ENCODE measurements around the gene GIGYF2. TPM values are rescaled to one million over a fixed set of nuclear protein-coding genes. Genes with fewer than 3 reads are reported as not detected.

GIGYF2 gene
- polyA plus RNA-seq, 1 of the 3 experiments (the other 2 are of a cell fraction): 12.8 TPM

DNA sequence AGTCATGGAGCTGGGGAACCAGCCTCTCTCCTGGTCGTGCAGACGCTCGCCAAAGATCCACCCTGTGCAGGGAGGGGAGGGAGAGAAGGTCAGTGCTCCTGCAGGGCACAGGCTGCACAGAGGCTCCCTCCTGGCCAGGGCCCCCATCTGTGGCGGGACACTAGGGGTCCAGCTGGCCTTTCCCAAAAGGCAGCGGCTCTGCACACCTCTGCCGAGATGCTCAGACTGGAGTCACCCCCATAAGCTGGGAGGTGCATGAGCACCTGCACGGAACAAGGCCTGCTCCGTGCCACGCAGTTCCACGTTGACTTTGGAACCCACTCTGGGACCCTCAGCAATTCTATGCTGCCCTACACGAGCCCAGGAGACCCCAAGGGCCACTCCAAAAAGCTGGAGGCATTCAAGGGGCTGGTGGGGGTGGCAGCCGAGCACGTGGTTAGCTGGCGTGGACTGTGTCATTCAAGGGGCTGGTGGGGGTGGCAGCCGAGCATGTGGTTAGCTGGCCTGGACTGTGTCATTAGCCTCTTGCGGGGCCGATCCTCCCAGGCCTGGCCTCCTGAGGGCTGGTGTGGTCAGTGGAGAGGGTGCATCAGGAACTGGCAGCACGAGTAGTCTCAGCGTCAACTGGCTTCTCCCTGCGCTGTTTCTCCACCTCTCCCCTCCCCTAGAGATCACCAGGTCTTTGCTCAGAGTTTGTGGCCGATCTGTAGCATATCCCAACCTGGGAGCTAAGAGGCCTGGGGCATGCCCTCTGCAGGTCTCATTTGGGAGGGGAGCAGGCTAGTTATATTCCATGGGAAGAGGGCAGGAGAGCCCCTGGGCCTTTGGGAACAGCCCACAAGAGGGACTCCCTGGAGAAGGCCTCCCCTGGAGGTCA is 182.7 kb downstream of the GIGYF2 start:
- Histone ChIP-seq H3K9ac (no peak overlapping the region), H3K4me2 (no peak overlapping the region), H2AFZ (ENCODE audit: low read depth) (no peak overlapping the region), H3K36me3 (replicated peaks in 1 of 2; ENCODE audit: control insufficient read depth in 1 of 2, insufficient read depth in 2 of 2, low read length in 1 of 2) (no peaks in the 10 kb centered on the region), H3K9me2 (no peaks in the 10 kb centered on the region), H3K9me3 (no peaks in the 10 kb centered on the region), H3K79me2 (ENCODE audit: insufficient read depth) (no peaks in the 10 kb centered on the region), H3K27ac (ENCODE audit: low read depth in 2 of 2, low read length in 1 of 2) (no peak overlapping the region), H3K4me3 (ENCODE audit: low read depth in 2 of 2, low read length in 1 of 2) (no peak overlapping the region), H3K4me1 (ENCODE audit: control insufficient read depth in 1 of 2, insufficient read depth in 2 of 2, low read depth in 1 of 2, low read length in 1 of 2) (peaks cover 0 to 5% of the 10 kb centered on the region in 2 experiments; a peak in 1 of 4 replicates), H4K20me1 (ENCODE audit: insufficient read depth) (no peaks in the 10 kb centered on the region), H3F3A (replicated peaks; ENCODE audit: insufficient read depth) (no peaks in the 10 kb centered on the region), H3K27me3 (ENCODE audit: insufficient read depth) (no peaks in the 10 kb centered on the region)
- DNase-seq: peak; percentile 13
- TF ChIP-seq, protein P1, sequence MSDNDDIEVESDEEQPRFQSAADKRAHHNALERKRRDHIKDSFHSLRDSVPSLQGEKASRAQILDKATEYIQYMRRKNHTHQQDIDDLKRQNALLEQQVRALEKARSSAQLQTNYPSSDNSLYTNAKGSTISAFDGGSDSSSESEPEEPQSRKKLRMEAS (IDR thresholded peaks at IDR 0.05; ENCODE audit: low read depth): no peak
- 91% methylated on average over 12 of the region's 21 CpGs for WGBS (ENCODE audit: low lambda C conversion rate)
- POLR2A ChIA-PET: interaction anchor here (0.6 kb wide), 1 partner anchor 329 kb away, joined by 3 read pairs; no protein-coding TSS in a partner anchor
- CTCF ChIA-PET: no interaction called here

- CTCF ChIA-PET: interaction anchor here (0.8 kb wide), 1 partner anchor 14 kb away, joined by 3 read pairs; no protein-coding TSS in a partner anchor
These were observed 183.7 kb downstream of the GIGYF2 start for GRCh38 chr2:232880764-232881351.

More at GRCh38 chr2:232880764-232881351, 183.7 kb downstream of the GIGYF2 start:
- DNase-seq: peak; percentile 14
- TF ChIP-seq ELF1 (IDR thresholded peaks at IDR 0.05) (no peak), MXI1 (IDR thresholded peaks at IDR 0.05; ENCODE audit: low read depth, low read length) (no peak), FOXM1 (IDR thresholded peaks at IDR 0.05; ENCODE audit: low read depth) (no peak)
- TF ChIP-seq, protein P2, sequence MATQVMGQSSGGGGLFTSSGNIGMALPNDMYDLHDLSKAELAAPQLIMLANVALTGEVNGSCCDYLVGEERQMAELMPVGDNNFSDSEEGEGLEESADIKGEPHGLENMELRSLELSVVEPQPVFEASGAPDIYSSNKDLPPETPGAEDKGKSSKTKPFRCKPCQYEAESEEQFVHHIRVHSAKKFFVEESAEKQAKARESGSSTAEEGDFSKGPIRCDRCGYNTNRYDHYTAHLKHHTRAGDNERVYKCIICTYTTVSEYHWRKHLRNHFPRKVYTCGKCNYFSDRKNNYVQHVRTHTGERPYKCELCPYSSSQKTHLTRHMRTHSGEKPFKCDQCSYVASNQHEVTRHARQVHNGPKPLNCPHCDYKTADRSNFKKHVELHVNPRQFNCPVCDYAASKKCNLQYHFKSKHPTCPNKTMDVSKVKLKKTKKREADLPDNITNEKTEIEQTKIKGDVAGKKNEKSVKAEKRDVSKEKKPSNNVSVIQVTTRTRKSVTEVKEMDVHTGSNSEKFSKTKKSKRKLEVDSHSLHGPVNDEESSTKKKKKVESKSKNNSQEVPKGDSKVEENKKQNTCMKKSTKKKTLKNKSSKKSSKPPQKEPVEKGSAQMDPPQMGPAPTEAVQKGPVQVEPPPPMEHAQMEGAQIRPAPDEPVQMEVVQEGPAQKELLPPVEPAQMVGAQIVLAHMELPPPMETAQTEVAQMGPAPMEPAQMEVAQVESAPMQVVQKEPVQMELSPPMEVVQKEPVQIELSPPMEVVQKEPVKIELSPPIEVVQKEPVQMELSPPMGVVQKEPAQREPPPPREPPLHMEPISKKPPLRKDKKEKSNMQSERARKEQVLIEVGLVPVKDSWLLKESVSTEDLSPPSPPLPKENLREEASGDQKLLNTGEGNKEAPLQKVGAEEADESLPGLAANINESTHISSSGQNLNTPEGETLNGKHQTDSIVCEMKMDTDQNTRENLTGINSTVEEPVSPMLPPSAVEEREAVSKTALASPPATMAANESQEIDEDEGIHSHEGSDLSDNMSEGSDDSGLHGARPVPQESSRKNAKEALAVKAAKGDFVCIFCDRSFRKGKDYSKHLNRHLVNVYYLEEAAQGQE (IDR thresholded peaks at IDR 0.05; ENCODE audit: low read depth, low read length): no peak
- H2AFZ ChIP-seq (ENCODE audit: low read depth): no peak overlapping the region
- WGBS (ENCODE audit: low lambda C conversion rate): 82% methylated on average over 12 of the region's 17 CpGs
- H3K27ac ChIP-seq (ENCODE audit: low read depth in 2 of 2, low read length in 1 of 2): no peak overlapping the region
- H3K4me1 ChIP-seq (ENCODE audit: control insufficient read depth in 1 of 2, insufficient read depth in 2 of 2, low read depth in 1 of 2, low read length in 1 of 2): peaks cover 0 to under 1% of the 10 kb centered on the region in 2 experiments; a peak in 1 of 4 replicates
- H3F3A ChIP-seq (replicated peaks; ENCODE audit: insufficient read depth): no peaks in the 10 kb centered on the region
- no peak overlapping the region for H3K4me3 ChIP-seq (ENCODE audit: low read depth in 2 of 2, low read length in 1 of 2)
- POLR2A ChIA-PET: no interaction called here
- H3K9me3 ChIP-seq: no peaks in the 10 kb centered on the region
- H3K9ac ChIP-seq: no peak overlapping the region
- no peaks in the 10 kb centered on the region for H4K20me1 ChIP-seq (ENCODE audit: insufficient read depth)
- H3K27me3 ChIP-seq (ENCODE audit: insufficient read depth): no peaks in the 10 kb centered on the region
- H3K79me2 ChIP-seq (ENCODE audit: insufficient read depth): no peaks in the 10 kb centered on the region
- no peak overlapping the region for H3K4me2 ChIP-seq
- no peaks in the 10 kb centered on the region for H3K36me3 ChIP-seq (replicated peaks in 1 of 2; ENCODE audit: control insufficient read depth in 1 of 2, insufficient read depth in 2 of 2, low read length in 1 of 2)
- H3K9me2 ChIP-seq: no peaks in the 10 kb centered on the region
